ENCODE data around the gene ZNF560.
A peak's percentile ranks its signal among the peaks of the same experiment; 100 is the strongest.
"Not testable (repeated sequence)": the region's sequence is repeated elsewhere in the genome, so short reads cannot be mapped to it uniquely, and the experiment has no call there.

Gene ZNF560

DNA sequence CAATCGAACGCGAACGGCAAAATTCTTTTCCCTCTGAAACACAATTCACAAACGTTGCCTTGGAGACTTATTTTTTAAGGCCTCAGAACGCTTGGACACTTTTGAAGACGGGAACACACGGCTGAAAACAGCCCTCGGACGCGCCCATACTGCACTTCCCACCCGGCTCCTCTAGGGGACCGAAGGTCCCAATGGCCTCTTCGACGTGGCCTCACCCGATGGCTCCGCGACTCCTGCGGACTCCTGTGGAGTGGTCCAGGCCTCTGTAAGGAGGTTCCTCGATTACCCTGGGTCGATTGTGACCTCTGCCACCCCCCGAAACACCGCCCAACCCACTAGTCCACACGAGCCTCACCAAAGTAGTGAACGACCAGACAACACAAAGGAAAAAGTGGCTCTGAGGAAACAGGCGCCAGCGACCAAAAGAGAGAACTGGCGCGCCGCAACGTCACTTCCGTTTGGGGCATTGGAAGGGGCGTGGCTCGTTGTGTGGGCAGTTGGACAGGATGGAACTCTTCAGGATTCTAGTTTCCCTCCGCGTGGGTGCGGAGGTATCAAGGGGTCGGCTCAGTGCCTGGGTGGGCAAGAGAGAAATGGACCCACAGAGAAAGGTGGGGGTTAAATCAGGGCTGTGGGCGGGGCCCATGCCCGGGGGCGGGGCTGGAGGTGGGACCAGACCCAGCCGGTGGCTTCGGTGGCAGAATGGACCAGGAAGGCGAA lies at the start of gene ZNF560:
Gene ZNF560, minus strand, starts transcription at position 434 of the 720 bp plus-strand sequence. CDS start 23,303 bp downstream, outside the sequence.
- no peaks in the 10 kb centered on the region for H3K4me1 ChIP-seq (ENCODE audit: insufficient read depth, poor library complexity, severe bottlenecking)
- H3K9me3 ChIP-seq (ENCODE audit: severe bottlenecking): peaks cover 7% of the 10 kb centered on the region
- ATAC-seq (ENCODE audit: low read depth): peak; percentile 64
- peak within 1 kb of the TSS; percentile 36 for H3K4me3 ChIP-seq (ENCODE audit: severe bottlenecking)
- TF ChIP-seq, protein P1, sequence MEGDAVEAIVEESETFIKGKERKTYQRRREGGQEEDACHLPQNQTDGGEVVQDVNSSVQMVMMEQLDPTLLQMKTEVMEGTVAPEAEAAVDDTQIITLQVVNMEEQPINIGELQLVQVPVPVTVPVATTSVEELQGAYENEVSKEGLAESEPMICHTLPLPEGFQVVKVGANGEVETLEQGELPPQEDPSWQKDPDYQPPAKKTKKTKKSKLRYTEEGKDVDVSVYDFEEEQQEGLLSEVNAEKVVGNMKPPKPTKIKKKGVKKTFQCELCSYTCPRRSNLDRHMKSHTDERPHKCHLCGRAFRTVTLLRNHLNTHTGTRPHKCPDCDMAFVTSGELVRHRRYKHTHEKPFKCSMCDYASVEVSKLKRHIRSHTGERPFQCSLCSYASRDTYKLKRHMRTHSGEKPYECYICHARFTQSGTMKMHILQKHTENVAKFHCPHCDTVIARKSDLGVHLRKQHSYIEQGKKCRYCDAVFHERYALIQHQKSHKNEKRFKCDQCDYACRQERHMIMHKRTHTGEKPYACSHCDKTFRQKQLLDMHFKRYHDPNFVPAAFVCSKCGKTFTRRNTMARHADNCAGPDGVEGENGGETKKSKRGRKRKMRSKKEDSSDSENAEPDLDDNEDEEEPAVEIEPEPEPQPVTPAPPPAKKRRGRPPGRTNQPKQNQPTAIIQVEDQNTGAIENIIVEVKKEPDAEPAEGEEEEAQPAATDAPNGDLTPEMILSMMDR (IDR thresholded peaks at IDR 0.05; ENCODE audit: poor library complexity, severe bottlenecking): peak; percentile 25
- peak; percentile 55 for DNase-seq (ENCODE audit: low spot score)
- H3K27me3 ChIP-seq (ENCODE audit: insufficient read depth, poor library complexity, severe bottlenecking): no peaks in the 10 kb centered on the region
- H3K36me3 ChIP-seq (ENCODE audit: low read depth): no peaks in the 10 kb centered on the region
- no peak within 1 kb of the TSS for H3K27ac ChIP-seq (ENCODE audit: poor library complexity, severe bottlenecking)

DNA sequence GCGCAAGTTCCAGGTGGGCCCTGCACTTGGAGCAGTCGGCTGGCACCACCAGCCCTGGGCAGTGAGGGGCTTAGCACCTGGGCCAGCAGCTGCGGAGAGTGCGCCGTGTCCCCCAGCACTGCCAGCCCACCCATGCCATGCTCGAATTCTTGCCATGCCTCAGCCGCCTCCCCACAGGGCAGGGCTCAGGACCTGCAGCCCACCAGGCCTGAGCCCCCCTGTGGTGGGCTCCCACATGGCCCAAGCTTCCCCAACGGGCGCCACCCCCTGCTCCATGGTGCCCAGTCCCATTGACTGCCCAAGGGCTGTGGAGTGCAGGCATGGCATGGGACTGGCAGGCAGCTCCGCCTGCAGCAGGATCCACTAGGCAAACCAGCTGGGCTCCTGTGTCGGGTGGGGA lies 49.5 kb upstream of the ZNF560 start:
- no peak overlapping the region for H3K4me3 ChIP-seq (ENCODE audit: severe bottlenecking)
- TF ChIP-seq, protein P1 (IDR thresholded peaks at IDR 0.05; ENCODE audit: poor library complexity, severe bottlenecking): no peak
- H3K4me1 ChIP-seq (ENCODE audit: insufficient read depth, poor library complexity, severe bottlenecking): no peaks in the 10 kb centered on the region
- H3K27me3 ChIP-seq (ENCODE audit: insufficient read depth, poor library complexity, severe bottlenecking): no peaks in the 10 kb centered on the region
- ATAC-seq (ENCODE audit: low read depth): no peak
- H3K27ac ChIP-seq (ENCODE audit: poor library complexity, severe bottlenecking): no peak overlapping the region
- H3K36me3 ChIP-seq (ENCODE audit: low read depth): no peaks in the 10 kb centered on the region
- no peak for DNase-seq (ENCODE audit: low spot score)
- peaks cover 6% of the 10 kb centered on the region for H3K9me3 ChIP-seq (ENCODE audit: severe bottlenecking)

GRCh38 chr19:9541281-9541680 lies 42.9 kb upstream of the ZNF560 start:
- H3K4me1 ChIP-seq (ENCODE audit: insufficient read depth, poor library complexity, severe bottlenecking); H3K27me3 ChIP-seq (ENCODE audit: insufficient read depth, poor library complexity, severe bottlenecking); H3K36me3 ChIP-seq (ENCODE audit: low read depth); H3K27ac ChIP-seq (ENCODE audit: poor library complexity, severe bottlenecking); H3K4me3 ChIP-seq (ENCODE audit: severe bottlenecking); ATAC-seq (ENCODE audit: low read depth); DNase-seq (ENCODE audit: low spot score): not testable (repeated sequence)
- peaks cover 11% of the 10 kb centered on the region for H3K9me3 ChIP-seq (ENCODE audit: severe bottlenecking)

DNA sequence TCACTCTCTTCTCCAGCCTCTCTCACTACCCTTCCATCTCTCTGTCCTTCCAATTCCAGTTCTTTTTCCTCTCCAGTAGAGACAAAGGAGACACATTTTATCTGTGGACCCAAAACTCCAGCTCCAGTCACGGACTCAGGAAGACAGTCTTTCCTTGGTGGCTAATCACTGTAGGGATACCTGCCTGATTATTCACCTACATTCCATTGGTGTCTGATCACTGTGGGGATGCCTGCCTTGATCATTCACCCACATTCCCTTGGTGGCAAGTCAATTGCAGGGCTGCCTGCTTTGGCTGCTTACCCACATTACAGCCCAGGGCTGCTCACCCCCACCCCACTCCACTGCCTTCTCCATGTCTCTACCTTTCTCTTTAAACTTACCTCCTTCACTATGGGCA lies 41.5 kb upstream of the ZNF560 start:
- peak; percentile 59 for ATAC-seq (ENCODE audit: low read depth)
- not testable (repeated sequence) for H3K4me3 ChIP-seq (ENCODE audit: severe bottlenecking); H3K4me1 ChIP-seq (ENCODE audit: insufficient read depth, poor library complexity, severe bottlenecking); H3K27me3 ChIP-seq (ENCODE audit: insufficient read depth, poor library complexity, severe bottlenecking); DNase-seq (ENCODE audit: low spot score)
- Histone ChIP-seq H3K27ac (ENCODE audit: poor library complexity, severe bottlenecking) (peak overlapping the region; percentile 58), H3K36me3 (ENCODE audit: low read depth) (peaks cover 19% of the 10 kb centered on the region), H3K9me3 (ENCODE audit: severe bottlenecking) (peaks cover 11% of the 10 kb centered on the region)

DNA sequence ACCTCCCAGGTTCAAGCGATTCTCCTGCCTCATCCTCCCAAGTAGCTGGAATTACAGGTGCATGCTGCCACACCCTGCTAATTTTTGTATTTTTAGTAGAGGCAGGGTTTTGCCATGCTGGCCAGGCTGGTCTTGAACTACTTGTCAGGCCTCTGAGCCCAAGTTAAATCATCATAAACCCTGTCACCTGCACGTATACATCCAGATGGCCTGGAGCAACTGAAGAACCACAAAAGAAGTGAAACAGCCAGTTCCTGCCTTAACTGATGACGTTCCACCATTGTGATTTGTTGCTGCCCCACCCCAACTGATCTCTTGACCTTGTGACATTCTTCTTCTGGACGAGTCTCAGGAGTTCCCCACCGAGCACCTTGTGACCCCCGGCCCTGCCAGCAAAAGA lies 40.8 kb upstream of the ZNF560 start:
- H3K27me3 ChIP-seq (ENCODE audit: insufficient read depth, poor library complexity, severe bottlenecking); H3K4me3 ChIP-seq (ENCODE audit: severe bottlenecking); ATAC-seq (ENCODE audit: low read depth); H3K4me1 ChIP-seq (ENCODE audit: insufficient read depth, poor library complexity, severe bottlenecking); DNase-seq (ENCODE audit: low spot score): not testable (repeated sequence)
- Histone ChIP-seq H3K9me3 (ENCODE audit: severe bottlenecking) (peaks cover 11% of the 10 kb centered on the region), H3K36me3 (ENCODE audit: low read depth) (peaks cover 26% of the 10 kb centered on the region), H3K27ac (ENCODE audit: poor library complexity, severe bottlenecking) (peak overlapping the region; percentile 58)

DNA sequence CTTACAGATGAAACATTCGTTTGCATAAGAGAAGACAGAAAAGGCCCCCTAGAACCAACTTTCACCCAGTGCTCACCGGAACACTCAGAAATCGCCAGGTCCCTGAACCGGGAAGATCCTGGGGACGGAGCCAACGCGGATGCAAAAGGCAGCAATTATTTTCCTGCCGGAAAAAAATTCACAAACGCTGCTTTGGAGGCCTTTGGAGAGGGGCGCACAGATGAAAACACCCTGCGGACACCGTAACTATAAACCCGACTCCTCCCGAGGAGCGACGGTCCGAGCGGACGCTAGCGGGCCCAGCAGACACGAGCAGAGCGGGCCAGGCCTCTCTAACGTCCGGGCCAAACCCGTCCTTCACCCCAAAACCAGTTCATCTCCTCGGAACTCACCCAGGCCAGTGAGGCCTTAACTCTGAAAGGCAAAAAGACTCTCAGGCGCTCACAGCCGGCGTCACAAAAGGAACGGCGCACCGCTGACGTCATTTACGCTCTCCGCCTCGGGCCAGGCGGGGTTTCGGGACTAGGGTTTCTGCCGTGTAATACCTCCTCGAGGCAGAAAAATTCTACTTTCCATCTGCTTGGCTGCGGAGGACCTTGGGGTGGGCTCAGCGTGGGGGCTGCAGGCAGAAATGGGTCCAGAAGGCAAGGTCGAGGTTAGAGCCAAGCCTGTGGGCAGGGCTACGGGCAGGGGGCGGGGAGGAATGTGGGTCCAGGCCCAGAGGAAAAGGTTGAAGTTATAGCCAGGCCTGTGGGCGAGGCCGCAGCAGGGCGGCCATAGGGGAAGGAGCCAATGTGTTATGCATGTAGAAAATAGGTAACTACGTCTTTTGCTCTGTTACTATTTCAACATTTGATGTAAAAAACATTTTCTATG lies 40.0 kb upstream of the ZNF560 start, which contains the start of gene ZNF426:
Gene ZNF426, minus strand, starts transcription at position 463 of the 876 bp plus-strand sequence. CDS start 2,413 bp downstream, outside the sequence.
- H3K9me3 ChIP-seq (ENCODE audit: severe bottlenecking): peaks cover 11% of the 10 kb centered on the region
- DNase-seq (ENCODE audit: low spot score) (peak; percentile 79), ATAC-seq (ENCODE audit: low read depth) (peak; percentile 88)
- peak within 1 kb of the TSS; percentile 51 for H3K4me3 ChIP-seq (ENCODE audit: severe bottlenecking)
- H3K27me3 ChIP-seq (ENCODE audit: insufficient read depth, poor library complexity, severe bottlenecking): no peaks in the 10 kb centered on the region
- TF ChIP-seq, protein P1 (IDR thresholded peaks at IDR 0.05; ENCODE audit: poor library complexity, severe bottlenecking): no peak
- peak within 1 kb of the TSS; percentile 58 for H3K27ac ChIP-seq (ENCODE audit: poor library complexity, severe bottlenecking)
- no peaks in the 10 kb centered on the region for H3K4me1 ChIP-seq (ENCODE audit: insufficient read depth, poor library complexity, severe bottlenecking)
- peaks cover 34% of the 10 kb centered on the region for H3K36me3 ChIP-seq (ENCODE audit: low read depth)

All from RWPE2 (cell line).